Fibroblast of lung (primary cell): Measurements from ENCODE around the gene PAH. TPM values are rescaled to one million over a fixed set of nuclear protein-coding genes. Genes with fewer than 3 reads are reported as not detected.

ENCODE experiments used
- DNase-seq, 2 donors: peaks; one replicate each; pipeline versions ENCODE4 v3.0.0 to v3.0.0-alpha.2; 2010; ENCODE audit warnings: low read depth in 2 of 2
- H2AFZ ChIP-seq: 2 replicates; pipeline ENCODE4 v1.5.1; 2012; ENCODE audit warnings: low read length, control low read depth, inconsistent platforms
- H3K27ac ChIP-seq: 2 replicates; pipeline ENCODE4 v1.5.1; 2011; ENCODE audit warnings: low read length, control low read depth; ENCODE audit not compliant: insufficient read depth
- H3K27me3 ChIP-seq: 2 replicates; pipeline ENCODE4 v1.5.1; 2011; ENCODE audit warnings: mild to moderate bottlenecking, low read length; ENCODE audit not compliant: control insufficient read depth, insufficient read depth
- H3K36me3 ChIP-seq: 2 replicates; pipeline ENCODE4 v1.5.1; 2011; ENCODE audit warnings: low read length; ENCODE audit not compliant: control insufficient read depth, insufficient read depth
- H3K4me1 ChIP-seq: 2 replicates; pipeline ENCODE4 v1.5.1; 2011; ENCODE audit warnings: low read length; ENCODE audit not compliant: control insufficient read depth, insufficient read depth; ENCODE audit errors: extremely low read depth
- H3K4me2 ChIP-seq: 2 replicates; pipeline ENCODE4 v1.5.1; 2011; ENCODE audit warnings: low read length, control low read depth; ENCODE audit not compliant: insufficient read depth; ENCODE audit errors: extremely low read depth
- H3K4me3 ChIP-seq, 4 experiments: fragments of 200-600 bp in 1 of 4; sonication (generic) in 1 of 4; replicated peaks in 1 of 4; 2 replicates each; pipeline ENCODE4 v1.5.1; 2011 to 2016; ENCODE audit warnings: low read length in 4 of 4, low read depth in 3 of 4, mild to moderate bottlenecking in 3 of 4, control low read depth in 2 of 4, inconsistent platforms in 1 of 4, mixed read lengths in 1 of 4; ENCODE audit not compliant: insufficient read depth in 1 of 4; ENCODE audit errors: control extremely low read depth in 1 of 4
- H3K79me2 ChIP-seq: 2 replicates; pipeline ENCODE4 v1.5.1; 2012; ENCODE audit warnings: mild to moderate bottlenecking, low read length, inconsistent platforms; ENCODE audit not compliant: control insufficient read depth, insufficient read depth
- H3K9ac ChIP-seq: 2 replicates; pipeline ENCODE4 v1.5.1; 2011; ENCODE audit warnings: mild to moderate bottlenecking, low read length, control low read depth; ENCODE audit not compliant: insufficient read depth
- H3K9me3 ChIP-seq: 2 replicates; pipeline ENCODE4 v1.5.1; 2012; ENCODE audit warnings: low read depth, low read length; ENCODE audit not compliant: control insufficient read depth, insufficient read depth
- H4K20me1 ChIP-seq: 2 replicates; pipeline ENCODE4 v1.5.1; 2011; ENCODE audit warnings: low read length; ENCODE audit not compliant: control insufficient read depth, insufficient read depth; ENCODE audit errors: extremely low read depth
- CTCF ChIP-seq, 2 donors: IDR thresholded peaks in 1 of 2; conservative IDR thresholded peaks in 1 of 2; 1 replicate in 1 of 2; 2 replicates in 1 of 2; pipeline ENCODE4 v1.5.1; 2011 to 2012; ENCODE audit warnings: low read length in 2 of 2, control low read depth in 1 of 2, inconsistent platforms in 1 of 2, low read depth in 1 of 2, mild to moderate bottlenecking in 1 of 2
- EZH2 ChIP-seq: IDR thresholded peaks from 2 replicates; pipeline ENCODE4 v1.5.1; 2012; ENCODE audit warnings: low read length, control low read depth, mild to moderate bottlenecking; ENCODE audit errors: missing control alignments
- polyA plus RNA-seq, 2 donors: library from polyadenylated mRNA; depleted of rRNA in 1 of 2; stranded (reverse) in 1 of 2; unstranded in 1 of 2; fragments of >200 nt; gene quantifications; 2 replicates each; pipeline ENCODE4 v1.2.1, GENCODE V29; 2011 to 2012; ENCODE audit warnings: missing spikeins in 1 of 2
- total RNA-seq: library from RNA; depleted of rRNA; stranded (reverse); fragments of >200 nt; gene quantifications from 2 replicates; pipeline ENCODE4 v1.2.1, GENCODE V29; 2014

Gene PAH
- total and polyA plus RNA-seq, 2 donors (not counting 1 experiment from before 2014, with no cell fraction given), result not detected

GRCh38 chr12:102900389-102900788 is 16.7 kb downstream of the PAH start:
- no peaks in the 10 kb centered on the region for H3K4me1 ChIP-seq
- H3K4me2 ChIP-seq, result no peak overlapping the region
- no peaks in the 10 kb centered on the region for H3K27me3 ChIP-seq
- H3K36me3 ChIP-seq, result no peaks in the 10 kb centered on the region
- H3K4me3 ChIP-seq, result no peak overlapping the region
- H2AFZ ChIP-seq, result no peak overlapping the region
- no peak for DNase-seq
- no peak overlapping the region for H3K9ac ChIP-seq
- TF ChIP-seq CTCF (conservative IDR thresholded peaks at IDR 0.05 in 1 of 2, IDR thresholded peaks at IDR 0.05 in 1 of 2; ENCODE audit: low read depth in 1 of 2, low read length in 2 of 2) (no peak), EZH2 (no peak)
- H3K27ac ChIP-seq, result no peak overlapping the region
- H4K20me1 ChIP-seq, result no peaks in the 10 kb centered on the region
- no peaks in the 10 kb centered on the region for H3K79me2 ChIP-seq
- H3K9me3 ChIP-seq, result no peaks in the 10 kb centered on the region

GRCh38 chr12:102896067-102896466 is 21.0 kb downstream of the PAH start:
- no peaks in the 10 kb centered on the region for H4K20me1 ChIP-seq
- no peaks in the 10 kb centered on the region for H3K79me2 ChIP-seq
- TF ChIP-seq EZH2, result no peak
- TF ChIP-seq CTCF (conservative IDR thresholded peaks at IDR 0.05 in 1 of 2, IDR thresholded peaks at IDR 0.05 in 1 of 2; ENCODE audit: low read depth in 1 of 2, low read length in 2 of 2), result no peak
- no peak overlapping the region for H3K4me2 ChIP-seq
- H3K27ac ChIP-seq, result no peak overlapping the region
- no peak overlapping the region for H2AFZ ChIP-seq
- H3K4me3 ChIP-seq, result no peak overlapping the region
- H3K9me3 ChIP-seq, result no peaks in the 10 kb centered on the region
- H3K9ac ChIP-seq, result no peak overlapping the region
- no peak for DNase-seq
- no peaks in the 10 kb centered on the region for H3K4me1 ChIP-seq
- no peaks in the 10 kb centered on the region for H3K36me3 ChIP-seq
- H3K27me3 ChIP-seq, result no peaks in the 10 kb centered on the region

DNA sequence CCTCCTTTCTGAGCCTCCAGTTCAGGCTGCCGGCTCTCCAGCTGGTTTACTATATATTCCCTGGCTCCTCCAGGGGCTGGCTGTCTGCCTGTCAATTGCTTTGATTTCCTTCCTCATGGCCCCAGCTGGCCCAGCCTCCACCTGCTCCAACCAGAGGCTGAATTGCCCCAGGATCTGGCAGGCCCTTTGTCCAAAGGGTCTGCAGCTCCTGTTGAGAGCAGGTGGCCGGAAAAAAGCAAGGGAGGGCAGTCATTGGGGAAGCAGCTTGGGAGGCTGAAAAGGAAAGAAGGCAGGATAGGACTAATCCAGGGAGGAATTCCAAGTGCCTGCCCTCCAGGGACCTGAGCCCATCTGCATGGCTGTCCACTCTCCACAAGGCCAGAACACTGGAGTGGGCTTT is 25.3 kb downstream of the PAH start:
- Histone ChIP-seq H3K36me3 (no peaks in the 10 kb centered on the region), H3K4me2 (no peak overlapping the region), H2AFZ (no peak overlapping the region), H3K9ac (no peak overlapping the region), H3K27me3 (no peaks in the 10 kb centered on the region), H3K79me2 (no peaks in the 10 kb centered on the region), H3K27ac (no peak overlapping the region), H3K9me3 (no peaks in the 10 kb centered on the region), H3K4me1 (no peaks in the 10 kb centered on the region), H4K20me1 (no peaks in the 10 kb centered on the region), H3K4me3 (no peak overlapping the region)
- DNase-seq, result no peak
- TF ChIP-seq EZH2 (no peak), CTCF (conservative IDR thresholded peaks at IDR 0.05 in 1 of 2, IDR thresholded peaks at IDR 0.05 in 1 of 2; ENCODE audit: low read depth in 1 of 2, low read length in 2 of 2) (no peak)
